Measurements from ENCODE around the gene MSANTD1.

MSANTD1 gene

GRCh38 chr4:3208826-3209225 lies 40.1 kb upstream of the MSANTD1 start:
- H3K9me3 ChIP-seq (ENCODE audit: control insufficient read depth in 1 of 2, low read length in 2 of 2) = no peaks in the 10 kb centered on the region
- no peak overlapping the region for H3K27ac ChIP-seq (ENCODE audit: low read length)
- no peaks in the 10 kb centered on the region for H3K27me3 ChIP-seq (ENCODE audit: low read depth, low read length)
- no peak overlapping the region for H3K4me3 ChIP-seq (ENCODE audit: low read depth in 1 of 2, low read length in 2 of 2)
- H3K36me3 ChIP-seq (ENCODE audit: control insufficient read depth in 1 of 2, insufficient read depth in 2 of 2, low read length in 2 of 2) = peaks cover 60 to 62% of the 10 kb centered on the region in 2 donors
- H3K4me1 ChIP-seq (ENCODE audit: control insufficient read depth in 1 of 2, insufficient read depth in 2 of 2, low read length in 2 of 2) = peaks cover 0 to 9% of the 10 kb centered on the region in 2 donors

DNA sequence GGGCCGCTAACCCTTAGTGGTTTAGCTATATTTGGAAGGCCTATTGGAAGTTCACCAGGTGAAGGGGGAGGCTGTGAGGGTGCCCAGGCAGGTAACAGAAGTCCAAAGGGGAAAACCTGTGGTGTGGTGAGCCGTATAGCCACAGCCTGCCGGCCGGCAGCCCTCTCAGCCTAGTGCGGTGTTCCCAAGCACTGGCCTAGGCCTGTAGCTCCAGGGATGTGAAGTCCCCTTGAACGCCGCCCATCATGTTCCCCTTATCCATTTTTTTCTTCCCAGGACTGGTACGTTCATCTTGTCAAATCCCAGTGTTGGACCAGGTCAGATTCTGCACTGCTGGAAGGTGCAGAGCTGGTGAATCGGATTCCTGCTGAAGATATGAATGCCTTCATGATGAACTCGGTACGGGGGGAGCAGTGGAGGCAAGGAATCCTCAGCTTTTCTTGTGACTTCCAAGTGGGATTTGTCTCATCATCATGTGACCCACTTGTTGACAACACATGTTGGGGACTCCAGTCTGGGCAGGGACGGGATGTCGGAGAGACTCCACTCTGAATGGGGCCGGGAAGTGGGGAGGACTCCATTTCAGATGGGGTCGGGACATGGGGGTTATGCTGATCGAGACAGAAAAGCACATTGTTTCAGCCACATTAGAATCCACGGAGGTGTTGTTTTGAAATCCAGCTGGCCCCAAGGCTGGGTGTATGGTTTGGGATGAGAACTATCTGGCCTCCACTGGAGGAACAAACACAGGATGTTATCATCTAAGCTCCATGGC lies 39.2 kb upstream of the MSANTD1 start:
- no peaks in the 10 kb centered on the region for H3K27me3 ChIP-seq (ENCODE audit: low read depth, low read length)
- peaks cover 0 to under 1% of the 10 kb centered on the region in 2 donors for H3K4me1 ChIP-seq (ENCODE audit: control insufficient read depth in 1 of 2, insufficient read depth in 2 of 2, low read length in 2 of 2)
- no peak overlapping the region for H3K27ac ChIP-seq (ENCODE audit: low read length)
- peaks cover 67 to 69% of the 10 kb centered on the region in 2 donors for H3K36me3 ChIP-seq (ENCODE audit: control insufficient read depth in 1 of 2, insufficient read depth in 2 of 2, low read length in 2 of 2)
- H3K4me3 ChIP-seq (ENCODE audit: low read depth in 1 of 2, low read length in 2 of 2) = no peak overlapping the region
- H3K9me3 ChIP-seq (ENCODE audit: control insufficient read depth in 1 of 2, low read length in 2 of 2) = no peaks in the 10 kb centered on the region

DNA sequence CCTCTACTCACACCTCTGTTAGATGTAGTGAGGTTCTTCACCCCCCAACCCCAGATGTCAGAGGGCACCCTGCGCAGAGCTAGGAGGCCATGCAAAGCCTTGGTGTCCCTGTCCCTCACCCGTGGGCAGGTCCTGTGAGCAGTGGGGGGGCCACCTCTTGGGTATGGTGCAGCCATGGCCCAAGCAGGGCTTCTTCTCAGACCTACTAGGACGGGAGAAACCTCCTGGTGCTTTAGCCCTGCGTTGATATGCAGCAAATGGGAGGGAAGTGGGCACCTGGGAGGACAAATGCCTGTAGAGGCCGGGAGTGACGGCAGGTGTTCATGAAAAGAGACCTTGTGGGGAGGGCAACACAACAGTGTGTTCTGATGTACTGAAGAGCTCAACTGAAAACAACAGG lies 38.5 kb upstream of the MSANTD1 start:
- peaks cover 74 to 76% of the 10 kb centered on the region in 2 donors for H3K36me3 ChIP-seq (ENCODE audit: control insufficient read depth in 1 of 2, insufficient read depth in 2 of 2, low read length in 2 of 2)
- no peaks in the 10 kb centered on the region for H3K9me3 ChIP-seq (ENCODE audit: control insufficient read depth in 1 of 2, low read length in 2 of 2)
- no peaks in the 10 kb centered on the region for H3K27me3 ChIP-seq (ENCODE audit: low read depth, low read length)
- H3K27ac ChIP-seq (ENCODE audit: low read length) = no peak overlapping the region
- H3K4me1 ChIP-seq (ENCODE audit: control insufficient read depth in 1 of 2, insufficient read depth in 2 of 2, low read length in 2 of 2) = no peaks in the 10 kb centered on the region
- H3K4me3 ChIP-seq (ENCODE audit: low read depth in 1 of 2, low read length in 2 of 2) = no peak overlapping the region

DNA sequence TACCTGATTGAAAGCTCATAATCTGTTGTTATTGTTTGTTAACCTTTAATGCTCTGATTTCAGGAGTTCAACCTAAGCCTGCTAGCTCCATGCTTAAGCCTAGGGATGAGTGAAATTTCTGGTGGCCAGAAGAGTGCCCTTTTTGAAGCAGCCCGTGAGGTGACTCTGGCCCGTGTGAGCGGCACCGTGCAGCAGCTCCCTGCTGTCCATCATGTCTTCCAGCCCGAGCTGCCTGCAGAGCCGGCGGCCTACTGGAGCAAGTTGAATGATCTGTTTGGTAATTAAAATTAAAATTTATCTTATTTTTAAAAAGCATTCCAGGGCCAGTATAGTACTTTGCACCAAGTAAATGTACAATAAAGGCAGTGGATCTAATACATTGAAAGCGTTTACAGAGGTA lies 37.1 kb upstream of the MSANTD1 start:
- no peak overlapping the region for H3K27ac ChIP-seq (ENCODE audit: low read length)
- no peaks in the 10 kb centered on the region for H3K4me1 ChIP-seq (ENCODE audit: control insufficient read depth in 1 of 2, insufficient read depth in 2 of 2, low read length in 2 of 2)
- no peak overlapping the region for H3K4me3 ChIP-seq (ENCODE audit: low read depth in 1 of 2, low read length in 2 of 2)
- H3K36me3 ChIP-seq (ENCODE audit: control insufficient read depth in 1 of 2, insufficient read depth in 2 of 2, low read length in 2 of 2) = peaks cover 76 to 78% of the 10 kb centered on the region in 2 donors
- H3K27me3 ChIP-seq (ENCODE audit: low read depth, low read length) = no peaks in the 10 kb centered on the region
- no peaks in the 10 kb centered on the region for H3K9me3 ChIP-seq (ENCODE audit: control insufficient read depth in 1 of 2, low read length in 2 of 2)

GRCh38 chr4:3212391-3213105 lies 36.4 kb upstream of the MSANTD1 start:
- Histone ChIP-seq H3K36me3 (ENCODE audit: control insufficient read depth in 1 of 2, insufficient read depth in 2 of 2, low read length in 2 of 2) (peaks cover 76 to 79% of the 10 kb centered on the region in 2 donors), H3K9me3 (ENCODE audit: control insufficient read depth in 1 of 2, low read length in 2 of 2) (no peaks in the 10 kb centered on the region), H3K4me3 (ENCODE audit: low read depth in 1 of 2, low read length in 2 of 2) (no peak overlapping the region), H3K4me1 (ENCODE audit: control insufficient read depth in 1 of 2, insufficient read depth in 2 of 2, low read length in 2 of 2) (no peaks in the 10 kb centered on the region), H3K27me3 (ENCODE audit: low read depth, low read length) (no peaks in the 10 kb centered on the region), H3K27ac (ENCODE audit: low read length) (no peak overlapping the region)

GRCh38 chr4:3213106-3213425 lies 35.9 kb upstream of the MSANTD1 start:
- H3K36me3 ChIP-seq (ENCODE audit: control insufficient read depth in 1 of 2, insufficient read depth in 2 of 2, low read length in 2 of 2) = peaks cover 76 to 79% of the 10 kb centered on the region in 2 donors

GRCh38 chr4:3213661-3214250 lies 35.2 kb upstream of the MSANTD1 start:
- H3K9me3 ChIP-seq (ENCODE audit: control insufficient read depth in 1 of 2, low read length in 2 of 2) = no peaks in the 10 kb centered on the region
- H3K27me3 ChIP-seq (ENCODE audit: low read depth, low read length) = no peaks in the 10 kb centered on the region
- H3K4me1 ChIP-seq (ENCODE audit: control insufficient read depth in 1 of 2, insufficient read depth in 2 of 2, low read length in 2 of 2) = no peaks in the 10 kb centered on the region
- no peak overlapping the region for H3K4me3 ChIP-seq (ENCODE audit: low read depth in 1 of 2, low read length in 2 of 2)
- no peak overlapping the region for H3K27ac ChIP-seq (ENCODE audit: low read length)
- H3K36me3 ChIP-seq (ENCODE audit: control insufficient read depth in 1 of 2, insufficient read depth in 2 of 2, low read length in 2 of 2) = peaks cover 73 to 81% of the 10 kb centered on the region in 2 donors

More at GRCh38 chr4:3213106-3213425, 35.9 kb upstream of the MSANTD1 start:
- H3K4me3 ChIP-seq (ENCODE audit: low read depth in 1 of 2, low read length in 2 of 2) = no peak overlapping the region
- H3K27ac ChIP-seq (ENCODE audit: low read length) = no peak overlapping the region
- no peaks in the 10 kb centered on the region for H3K4me1 ChIP-seq (ENCODE audit: control insufficient read depth in 1 of 2, insufficient read depth in 2 of 2, low read length in 2 of 2)
- H3K27me3 ChIP-seq (ENCODE audit: low read depth, low read length) = no peaks in the 10 kb centered on the region
- no peaks in the 10 kb centered on the region for H3K9me3 ChIP-seq (ENCODE audit: control insufficient read depth in 1 of 2, low read length in 2 of 2)

GRCh38 chr4:3215256-3215655 lies 33.7 kb upstream of the MSANTD1 start:
- Histone ChIP-seq H3K4me3 (ENCODE audit: low read depth in 1 of 2, low read length in 2 of 2) (no peak overlapping the region), H3K27me3 (ENCODE audit: low read depth, low read length) (no peaks in the 10 kb centered on the region), H3K27ac (ENCODE audit: low read length) (no peak overlapping the region), H3K36me3 (ENCODE audit: control insufficient read depth in 1 of 2, insufficient read depth in 2 of 2, low read length in 2 of 2) (peaks cover 73 to 81% of the 10 kb centered on the region in 2 donors), H3K9me3 (ENCODE audit: control insufficient read depth in 1 of 2, low read length in 2 of 2) (no peaks in the 10 kb centered on the region), H3K4me1 (ENCODE audit: control insufficient read depth in 1 of 2, insufficient read depth in 2 of 2, low read length in 2 of 2) (no peaks in the 10 kb centered on the region)

GRCh38 chr4:3215733-3216132 lies 33.2 kb upstream of the MSANTD1 start:
- no peak overlapping the region for H3K27ac ChIP-seq (ENCODE audit: low read length)
- H3K36me3 ChIP-seq (ENCODE audit: control insufficient read depth in 1 of 2, insufficient read depth in 2 of 2, low read length in 2 of 2) = peaks cover 76 to 81% of the 10 kb centered on the region in 2 donors
- H3K4me1 ChIP-seq (ENCODE audit: control insufficient read depth in 1 of 2, insufficient read depth in 2 of 2, low read length in 2 of 2) = no peaks in the 10 kb centered on the region
- no peaks in the 10 kb centered on the region for H3K9me3 ChIP-seq (ENCODE audit: control insufficient read depth in 1 of 2, low read length in 2 of 2)
- no peaks in the 10 kb centered on the region for H3K27me3 ChIP-seq (ENCODE audit: low read depth, low read length)
- H3K4me3 ChIP-seq (ENCODE audit: low read depth in 1 of 2, low read length in 2 of 2) = no peak overlapping the region

- H3K36me3 ChIP-seq (ENCODE audit: control insufficient read depth in 1 of 2, insufficient read depth in 2 of 2, low read length in 2 of 2) = peaks cover 86 to 90% of the 10 kb centered on the region in 2 donors
- no peaks in the 10 kb centered on the region for H3K27me3 ChIP-seq (ENCODE audit: low read depth, low read length)
- H3K27ac ChIP-seq (ENCODE audit: low read length) = no peak overlapping the region
- no peaks in the 10 kb centered on the region for H3K9me3 ChIP-seq (ENCODE audit: control insufficient read depth in 1 of 2, low read length in 2 of 2)
- H3K4me3 ChIP-seq (ENCODE audit: low read depth in 1 of 2, low read length in 2 of 2) = no peak overlapping the region
- H3K4me1 ChIP-seq (ENCODE audit: control insufficient read depth in 1 of 2, insufficient read depth in 2 of 2, low read length in 2 of 2) = no peaks in the 10 kb centered on the region
Observed at GRCh38 chr4:3217266-3217665, 31.7 kb upstream of the MSANTD1 start.

DNA sequence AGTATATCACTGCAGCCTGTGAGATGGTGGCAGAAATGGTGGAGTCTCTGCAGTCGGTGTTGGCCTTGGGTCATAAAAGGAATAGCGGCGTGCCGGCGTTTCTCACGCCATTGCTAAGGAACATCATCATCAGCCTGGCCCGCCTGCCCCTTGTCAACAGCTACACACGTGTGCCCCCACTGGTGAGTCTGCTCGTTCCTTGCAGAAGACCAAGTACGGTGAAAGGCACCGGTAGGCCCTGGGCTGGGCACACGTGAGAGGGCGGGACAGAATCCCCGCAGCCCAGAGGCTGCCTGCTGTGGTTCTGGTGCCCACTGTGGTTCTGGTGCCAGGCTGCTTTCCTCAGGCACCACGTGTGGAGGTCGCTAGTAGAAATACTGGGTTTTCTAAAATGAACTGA lies 31.2 kb upstream of the MSANTD1 start:
- Histone ChIP-seq H3K9me3 (ENCODE audit: control insufficient read depth in 1 of 2, low read length in 2 of 2) (no peaks in the 10 kb centered on the region), H3K36me3 (ENCODE audit: control insufficient read depth in 1 of 2, insufficient read depth in 2 of 2, low read length in 2 of 2) (peaks cover 84 to 90% of the 10 kb centered on the region in 2 donors)

More for the DNA sequence above, 31.2 kb upstream of the MSANTD1 start:
- no peaks in the 10 kb centered on the region for H3K4me1 ChIP-seq (ENCODE audit: control insufficient read depth in 1 of 2, insufficient read depth in 2 of 2, low read length in 2 of 2)
- no peak overlapping the region for H3K27ac ChIP-seq (ENCODE audit: low read length)
- no peaks in the 10 kb centered on the region for H3K27me3 ChIP-seq (ENCODE audit: low read depth, low read length)
- H3K4me3 ChIP-seq (ENCODE audit: low read depth in 1 of 2, low read length in 2 of 2) = no peak overlapping the region

All from muscle layer of duodenum (tissue), 2 donors.